H9 (cell line): ENCODE measurements around the gene SPRY4. TPM values are rescaled to one million over a fixed set of nuclear protein-coding genes. Genes with fewer than 3 reads are reported as not detected.

Source experiments
- DNase-seq: peaks from one replicate; pipeline ENCODE4 v3.0.0-alpha.2; 2017
- H2AFZ ChIP-seq: one replicate; pipeline ENCODE4 v1.6.1; 2013; ENCODE audit warnings: mild to moderate bottlenecking, low read length, control low read depth, moderate library complexity
- H2AK5ac ChIP-seq: 2 replicates; pipeline ENCODE4 v1.6.1; 2013; ENCODE audit warnings: low read length, control low read depth, mixed read lengths; ENCODE audit not compliant: insufficient read length
- H2BK120ac ChIP-seq: one replicate; pipeline ENCODE4 v1.6.1; 2013; ENCODE audit warnings: low read depth, mild to moderate bottlenecking, low read length, control low read depth, inconsistent platforms; ENCODE audit not compliant: poor library complexity, severe bottlenecking
- H2BK12ac ChIP-seq: 2 replicates; pipeline ENCODE4 v1.6.1; 2013; ENCODE audit warnings: low read length, control low read depth, mixed read lengths, low read depth; ENCODE audit not compliant: insufficient read length
- H2BK15ac ChIP-seq: 2 replicates; pipeline ENCODE4 v1.6.1; 2013; ENCODE audit warnings: low read depth, low read length, control low read depth
- H2BK20ac ChIP-seq: one replicate; pipeline ENCODE4 v1.6.1; 2013; ENCODE audit warnings: low read depth, mild to moderate bottlenecking, low read length, control low read depth, inconsistent platforms; ENCODE audit not compliant: poor library complexity, severe bottlenecking
- H2BK5ac ChIP-seq: 2 replicates; pipeline ENCODE4 v1.6.1; 2013; ENCODE audit warnings: low read length, control low read depth, mixed read lengths; ENCODE audit not compliant: insufficient read length
- H3K14ac ChIP-seq: 2 replicates; pipeline ENCODE4 v1.6.1; 2013; ENCODE audit warnings: low read length, control low read depth; ENCODE audit not compliant: insufficient read depth
- H3K18ac ChIP-seq: 2 replicates; pipeline ENCODE4 v1.6.1; 2013; ENCODE audit warnings: low read depth, mild to moderate bottlenecking, mixed read lengths, low read length, control low read depth; ENCODE audit not compliant: insufficient read length
- H3K23ac ChIP-seq: 2 replicates; pipeline ENCODE4 v1.6.1; 2013; ENCODE audit warnings: low read length, control low read depth, mixed read lengths, low read depth; ENCODE audit not compliant: insufficient read length
- H3K23me2 ChIP-seq: 2 replicates; pipeline ENCODE4 v1.6.1; 2013; ENCODE audit warnings: low read depth, mild to moderate bottlenecking, mixed read lengths, low read length, control low read depth; ENCODE audit not compliant: insufficient read length, poor library complexity, severe bottlenecking
- H3K27ac ChIP-seq: 2 replicates; pipeline ENCODE4 v1.5.1; 2013; ENCODE audit warnings: low read length, control low read depth, mixed read lengths, low read depth; ENCODE audit not compliant: insufficient read length
- H3K27me3 ChIP-seq: 2 replicates; pipeline ENCODE4 v1.6.1; 2013; ENCODE audit warnings: low read length, control low read depth, inconsistent platforms; ENCODE audit not compliant: insufficient read depth
- H3K4ac ChIP-seq: 2 replicates; pipeline ENCODE4 v1.6.1; 2013; ENCODE audit warnings: low read depth, mild to moderate bottlenecking, control low read depth, inconsistent platforms, low read length, moderate library complexity
- H3K4me1 ChIP-seq: 2 replicates; pipeline ENCODE4 v1.6.1; 2013; ENCODE audit warnings: low read length, control low read depth, inconsistent platforms; ENCODE audit not compliant: insufficient read depth
- H3K4me2 ChIP-seq: 2 replicates; pipeline ENCODE4 v1.6.1; 2013; ENCODE audit warnings: low read length, control low read depth, mixed read lengths; ENCODE audit not compliant: insufficient read length, insufficient read depth
- H3K56ac ChIP-seq: 2 replicates; pipeline ENCODE4 v1.6.1; 2013; ENCODE audit warnings: low read depth, mild to moderate bottlenecking, mixed read lengths, low read length, control low read depth; ENCODE audit not compliant: insufficient read length
- H3K79me1 ChIP-seq: 2 replicates; pipeline ENCODE4 v1.6.1; 2013; ENCODE audit warnings: low read depth, mild to moderate bottlenecking, moderate library complexity, low read length, control low read depth, inconsistent platforms; ENCODE audit not compliant: insufficient read depth, poor library complexity, severe bottlenecking
- H3K79me2 ChIP-seq: 2 replicates; pipeline ENCODE4 v1.6.1; 2013; ENCODE audit warnings: low read length, control low read depth, inconsistent platforms; ENCODE audit not compliant: insufficient read depth
- H3K9ac ChIP-seq: 2 replicates; pipeline ENCODE4 v1.6.1; 2013; ENCODE audit warnings: low read length, control low read depth, mixed read lengths; ENCODE audit not compliant: insufficient read length; ENCODE audit errors: extremely low read depth
- H3K9me3 ChIP-seq: one replicate; pipeline ENCODE4 v1.6.1; 2013; ENCODE audit warnings: low read depth, low read length, inconsistent platforms; ENCODE audit not compliant: control insufficient read depth
- H3T11ph ChIP-seq: one replicate; pipeline ENCODE4 v1.6.1; 2013; ENCODE audit warnings: mild to moderate bottlenecking, low read length, control low read depth, inconsistent platforms
- H4K20me1 ChIP-seq: one replicate; pipeline ENCODE4 v1.6.1; 2013; ENCODE audit not compliant: control insufficient read depth, insufficient read length, insufficient read depth
- H4K5ac ChIP-seq: 2 replicates; pipeline ENCODE4 v1.6.1; 2013; ENCODE audit warnings: low read depth, mild to moderate bottlenecking, mixed read lengths, low read length, control low read depth; ENCODE audit not compliant: insufficient read length
- H4K8ac ChIP-seq: replicated peaks from 2 replicates; pipeline ENCODE4 v1.6.1; 2013; ENCODE audit warnings: low read length, control low read depth, mixed read lengths, low read depth; ENCODE audit not compliant: insufficient read length
- H4K91ac ChIP-seq: 2 replicates; pipeline ENCODE4 v1.6.1; 2013; ENCODE audit warnings: low read depth, mild to moderate bottlenecking, moderate library complexity, mixed read lengths, low read length, control low read depth; ENCODE audit not compliant: insufficient read length
- H3K27ac Mint-ChIP-seq, 3 experiments: 2 replicates in 2 of 3; 3 replicates in 1 of 3; pipeline ENCODE4 v1.8.0; 2020 to 2021; ENCODE audit warnings: mixed read lengths in 3 of 3, mild to moderate bottlenecking in 1 of 3, moderate library complexity in 1 of 3
- H3K27me3 Mint-ChIP-seq: 2 replicates; pipeline ENCODE4 v1.8.0; 2021; ENCODE audit warnings: low read depth, mild to moderate bottlenecking, moderate library complexity, mixed read lengths
- H3K36me3 Mint-ChIP-seq, 3 experiments: 2 replicates in 2 of 3; 3 replicates in 1 of 3; pipeline ENCODE4 v1.8.0; 2020 to 2021; ENCODE audit warnings: low read depth in 3 of 3, mixed read lengths in 3 of 3; ENCODE audit not compliant: insufficient read depth in 1 of 3
- H3K4me1 Mint-ChIP-seq, 2 experiments: 2 replicates each; pipeline ENCODE4 v1.8.0; 2020; ENCODE audit warnings: mixed read lengths in 2 of 2
- H3K4me3 Mint-ChIP-seq, 2 experiments: 2 replicates in 1 of 2; 3 replicates in 1 of 2; pipeline ENCODE4 v1.8.0; 2020 to 2021; ENCODE audit warnings: mild to moderate bottlenecking in 2 of 2, mixed read lengths in 2 of 2, moderate library complexity in 1 of 2
- H3K9me3 Mint-ChIP-seq, 2 experiments: 2 replicates in 1 of 2; 3 replicates in 1 of 2; pipeline ENCODE4 v1.8.0; 2020; ENCODE audit warnings: mild to moderate bottlenecking in 2 of 2, mixed read lengths in 2 of 2, moderate library complexity in 1 of 2
- WGBS: extraction: QIAGEN DNeasy Blood & Tissue Kit; methylation state at CpG from one replicate; pipeline ENCODE4 v1.1.7; 2013; ENCODE audit warnings: missing lambda C conversion rate, low lambda C conversion rate, mixed read lengths; ENCODE audit not compliant: insufficient read length; ENCODE audit errors: extremely low coverage; 5-methylcytosine and 5-hydroxymethylcytosine counted together
- total RNA-seq: library from RNA; stranded (reverse); gene quantifications from 2 replicates; pipeline ENCODE4 v1.2.1, GENCODE V29; 2021
- TF ChIP-seq, protein P1 (sequence below): fragments of 200-600 bp; sonication (generic); conservative IDR thresholded peaks from 3 replicates; pipeline ENCODE4 v1.8.0; 2021; ENCODE audit warnings: antibody characterized with exemption, mild to moderate bottlenecking

The SPRY4 gene
- total RNA-seq, 1 experiment from 2014 or later = 92.4 TPM

GRCh38 chr5:142360607-142361120, 35.8 kb upstream of the SPRY4 start:
- no peak overlapping the region for H2BK15ac ChIP-seq
- H3K79me2 ChIP-seq = no peaks in the 10 kb centered on the region
- H3K23ac ChIP-seq = no peak overlapping the region
- H2BK12ac ChIP-seq = no peak overlapping the region
- peaks cover 5% of the 10 kb centered on the region for H3K23me2 ChIP-seq
- H3K9ac ChIP-seq = peak overlapping the region; percentile 21
- Mint-ChIP-seq H3K4me3 (peak overlapping the region in 1 of 2 experiments; percentile 27; a peak in 2 of 5 replicates), H3K27me3 (peaks cover 12% of the 10 kb centered on the region), H3K9me3 (no peaks in the 10 kb centered on the region; a peak in 1 of 5 replicates), H3K36me3 (peaks cover 0 to 2% (median 0%) of the 10 kb centered on the region in 3 experiments; a peak in 1 of 7 replicates), H3K27ac (peak overlapping the region; percentile 41 to 62 (median 57)), H3K4me1 (peaks cover 58 to 72% of the 10 kb centered on the region in 2 experiments)
- H4K20me1 ChIP-seq = no peaks in the 10 kb centered on the region
- H4K8ac ChIP-seq = no peak overlapping the region
- no peaks in the 10 kb centered on the region for H3K9me3 ChIP-seq
- no peak overlapping the region for H2AK5ac ChIP-seq
- H3K27me3 ChIP-seq = no peaks in the 10 kb centered on the region
- H2BK5ac ChIP-seq = peak overlapping the region; percentile 65
- H4K91ac ChIP-seq = no peak overlapping the region
- peak overlapping the region; percentile 51 for H3K27ac ChIP-seq
- H3K4me1 ChIP-seq = peaks cover 20% of the 10 kb centered on the region
- no peak overlapping the region for H2BK120ac ChIP-seq
- peak overlapping the region; percentile 87 for H3K18ac ChIP-seq
- WGBS = no CpG with 5 or more reads among the region's 12 CpGs
- no peak overlapping the region for H4K5ac ChIP-seq
- no peak overlapping the region for H2BK20ac ChIP-seq
- peak overlapping the region; percentile 81 for H3K14ac ChIP-seq
- DNase-seq = peak; percentile 65
- no peak overlapping the region for H3T11ph ChIP-seq
- TF ChIP-seq, protein P1, sequence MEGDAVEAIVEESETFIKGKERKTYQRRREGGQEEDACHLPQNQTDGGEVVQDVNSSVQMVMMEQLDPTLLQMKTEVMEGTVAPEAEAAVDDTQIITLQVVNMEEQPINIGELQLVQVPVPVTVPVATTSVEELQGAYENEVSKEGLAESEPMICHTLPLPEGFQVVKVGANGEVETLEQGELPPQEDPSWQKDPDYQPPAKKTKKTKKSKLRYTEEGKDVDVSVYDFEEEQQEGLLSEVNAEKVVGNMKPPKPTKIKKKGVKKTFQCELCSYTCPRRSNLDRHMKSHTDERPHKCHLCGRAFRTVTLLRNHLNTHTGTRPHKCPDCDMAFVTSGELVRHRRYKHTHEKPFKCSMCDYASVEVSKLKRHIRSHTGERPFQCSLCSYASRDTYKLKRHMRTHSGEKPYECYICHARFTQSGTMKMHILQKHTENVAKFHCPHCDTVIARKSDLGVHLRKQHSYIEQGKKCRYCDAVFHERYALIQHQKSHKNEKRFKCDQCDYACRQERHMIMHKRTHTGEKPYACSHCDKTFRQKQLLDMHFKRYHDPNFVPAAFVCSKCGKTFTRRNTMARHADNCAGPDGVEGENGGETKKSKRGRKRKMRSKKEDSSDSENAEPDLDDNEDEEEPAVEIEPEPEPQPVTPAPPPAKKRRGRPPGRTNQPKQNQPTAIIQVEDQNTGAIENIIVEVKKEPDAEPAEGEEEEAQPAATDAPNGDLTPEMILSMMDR = no peak
- no peak overlapping the region for H3K4ac ChIP-seq
- H3K79me1 ChIP-seq = no peaks in the 10 kb centered on the region
- no peak overlapping the region for H3K4me2 ChIP-seq
- H3K56ac ChIP-seq = no peak overlapping the region
- H2AFZ ChIP-seq = no peak overlapping the region
